CD14-positive monocyte (primary cell): ENCODE results near the gene CSF1R. TPM values are rescaled to one million over a fixed set of nuclear protein-coding genes. Genes with fewer than 3 reads are reported as not detected.

Source experiments
- DNase-seq, 3 donors: peaks; one replicate each; pipeline ENCODE4 v3.0.0-alpha.2; 2011 to 2022
- H2AFZ ChIP-seq: 2 replicates; pipeline ENCODE4 v1.6.0; 2012; ENCODE audit warnings: mild to moderate bottlenecking, low read depth, low read length, inconsistent platforms; ENCODE audit not compliant: insufficient read depth, poor library complexity, severe bottlenecking
- H3K27ac ChIP-seq, 2 donors: 1 replicate in 1 of 2; 2 replicates in 1 of 2; pipeline ENCODE4 v1.5.1; 2012 to 2013; ENCODE audit warnings: low read length in 2 of 2, control low read depth in 1 of 2, inconsistent platforms in 1 of 2, low read depth in 1 of 2, mild to moderate bottlenecking in 1 of 2
- H3K27me3 ChIP-seq, 2 donors: one replicate each; pipeline versions ENCODE4 v1.6.0 to v1.6.1; 2011 to 2013; ENCODE audit warnings: low read length in 2 of 2; ENCODE audit not compliant: control insufficient read depth in 2 of 2, insufficient read depth in 2 of 2
- H3K36me3 ChIP-seq, 2 donors: replicated peaks in 1 of 2; 1 replicate in 1 of 2; 2 replicates in 1 of 2; pipeline versions ENCODE4 v1.5.1 to v1.6.1; 2012 to 2013; ENCODE audit warnings: low read length in 2 of 2, control low read depth in 1 of 2, inconsistent platforms in 1 of 2, mild to moderate bottlenecking in 1 of 2; ENCODE audit not compliant: insufficient read depth in 2 of 2, control insufficient read depth in 1 of 2
- H3K4me1 ChIP-seq, 2 donors: 1 replicate in 1 of 2; 2 replicates in 1 of 2; pipeline versions ENCODE4 v1.5.1 to v1.6.1; 2012 to 2013; ENCODE audit warnings: low read length in 2 of 2, control low read depth in 1 of 2, inconsistent platforms in 1 of 2, mild to moderate bottlenecking in 1 of 2, moderate library complexity in 1 of 2; ENCODE audit not compliant: insufficient read depth in 2 of 2, control insufficient read depth in 1 of 2
- H3K4me2 ChIP-seq: replicated peaks from 2 replicates; pipeline ENCODE3; 2012; ENCODE audit warnings: low read length, moderate library complexity, mild to moderate bottlenecking; ENCODE audit not compliant: poor library complexity, severe bottlenecking; ENCODE audit errors: extremely low read depth
- H3K4me3 ChIP-seq, 3 experiments: fragments of 200-600 bp in 1 of 3; sonication (generic) in 1 of 3; replicated peaks in 1 of 3; 1 replicate in 2 of 3; 2 replicates in 1 of 3; pipeline ENCODE4 v1.5.1; 2011 to 2013; ENCODE audit warnings: low read length in 3 of 3, mild to moderate bottlenecking in 3 of 3, control low read depth in 2 of 3, low read depth in 2 of 3, inconsistent platforms in 1 of 3, moderate library complexity in 1 of 3
- H3K79me2 ChIP-seq: 2 replicates; pipeline ENCODE4 v1.6.0; 2012; ENCODE audit warnings: mild to moderate bottlenecking, control low read depth, inconsistent platforms, low read length, moderate library complexity; ENCODE audit not compliant: insufficient read depth
- H3K9ac ChIP-seq: 2 replicates; pipeline ENCODE4 v1.6.0; 2017; ENCODE audit warnings: low read length, mild to moderate bottlenecking; ENCODE audit not compliant: insufficient read depth, poor library complexity, severe bottlenecking
- H3K9me3 ChIP-seq, 2 donors: replicated peaks in 1 of 2; 1 replicate in 1 of 2; 2 replicates in 1 of 2; pipeline versions ENCODE4 v1.5.1 to v1.6.1; 2012 to 2013; ENCODE audit warnings: low read length in 2 of 2, control low read depth in 1 of 2; ENCODE audit not compliant: control insufficient read depth in 1 of 2, insufficient read depth in 1 of 2
- H4K20me1 ChIP-seq: 2 replicates; pipeline ENCODE4 v1.6.0; 2012; ENCODE audit warnings: mild to moderate bottlenecking, low read length, control low read depth, moderate library complexity; ENCODE audit not compliant: insufficient read depth
- H3K27ac Mint-ChIP-seq, 7 donors: one replicate each; pipeline ENCODE4 v1.8.0; 2020; ENCODE audit warnings: mild to moderate bottlenecking in 7 of 7, mixed read lengths in 7 of 7, moderate library complexity in 6 of 7, inconsistent platforms in 2 of 7
- H3K27me3 Mint-ChIP-seq, 3 donors: one replicate each; pipeline ENCODE4 v1.8.0; 2021 to 2022; ENCODE audit warnings: low read depth in 3 of 3, mild to moderate bottlenecking in 3 of 3, mixed read lengths in 3 of 3, moderate library complexity in 3 of 3, inconsistent platforms in 1 of 3
- H3K36me3 Mint-ChIP-seq, 2 donors: one replicate each; pipeline ENCODE4 v1.8.0; 2020; ENCODE audit warnings: mixed read lengths in 2 of 2, inconsistent platforms in 1 of 2, mild to moderate bottlenecking in 1 of 2
- H3K4me1 Mint-ChIP-seq: one replicate; pipeline ENCODE4 v1.8.0; 2020; ENCODE audit warnings: mild to moderate bottlenecking, mixed read lengths
- H3K4me3 Mint-ChIP-seq, 2 donors: one replicate each; pipeline ENCODE4 v1.8.0; 2020; ENCODE audit warnings: mild to moderate bottlenecking in 2 of 2, mixed read lengths in 2 of 2, moderate library complexity in 1 of 2
- H3K9me3 Mint-ChIP-seq, 7 donors: one replicate each; pipeline ENCODE4 v1.8.0; 2020 to 2022; ENCODE audit warnings: mixed read lengths in 7 of 7, mild to moderate bottlenecking in 6 of 7, moderate library complexity in 6 of 7, inconsistent platforms in 2 of 7
- CTCF ChIP-seq: fragments of 200-600 bp; IDR thresholded peaks from one replicate; pipeline ENCODE4 v1.8.0; 2022; ENCODE audit warnings: antibody characterized with exemption, mild to moderate bottlenecking
- WGBS: methylation state at CpG from one replicate; pipeline ENCODE4 v1.1.5; 2013; ENCODE audit warnings: missing lambda C conversion rate; ENCODE audit not compliant: insufficient coverage; 5-methylcytosine and 5-hydroxymethylcytosine counted together
- intact Hi-C, 2 donors: fragments of 100-400 bp; cut with micrococcal nuclease; formaldehyde crosslinking; loops; one replicate each; pipeline versions ENCODE4 v1.15.0 to v1.15.1; 2023
- polyA plus RNA-seq, 3 donors: library from polyadenylated mRNA; depleted of rRNA in 1 of 3; unstranded in 2 of 3; stranded (reverse) in 1 of 3; fragments of 300-500 nt in 2 of 3; fragments of >200 nt in 1 of 3; fragmentation: Illumina TruSeq in 2 of 3; gene quantifications; 1 replicate in 2 of 3; 2 replicates in 1 of 3; pipeline ENCODE4 v1.2.3, GENCODE V29; 2012 to 2021

The CSF1R gene
- polyA plus RNA-seq, 3 donors: 180 to 332 (median 242) TPM

DNA sequence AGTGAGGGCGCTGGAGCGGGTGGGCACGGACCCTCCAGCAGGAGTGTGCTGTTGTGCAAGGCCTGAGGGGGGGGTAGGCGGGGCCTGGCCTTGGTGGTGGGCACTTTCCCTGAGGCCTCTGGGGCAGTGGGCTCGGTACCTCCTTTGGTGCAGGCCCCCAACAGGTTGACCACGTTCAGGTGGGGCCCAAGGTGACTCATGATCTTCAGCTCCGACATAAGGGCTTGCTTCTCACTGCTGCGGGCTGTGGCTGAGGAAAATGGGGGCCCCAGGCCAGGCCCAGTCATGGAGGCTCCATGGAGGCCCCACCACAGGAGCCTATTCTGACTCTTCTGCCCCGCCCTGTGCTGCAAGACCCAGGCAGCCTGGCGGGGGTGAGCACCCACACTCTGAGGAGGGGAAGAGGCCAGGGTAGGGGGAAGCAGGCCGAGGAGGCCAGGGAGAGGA, 37.8 kb upstream of the CSF1R start:
- intact Hi-C loops: loop anchor here (5.0 kb wide), 1 partner anchor 37 kb away; the partner anchor contains the start of gene CSF1R (in 2 of the 2)
- Histone ChIP-seq H3K4me2 (peak overlapping the region; percentile 45), H3K9me3 (no peaks in the 10 kb centered on the region), H3K27ac (peak overlapping the region; percentile 86 to 88), H3K79me2 (no peaks in the 10 kb centered on the region), H4K20me1 (no peaks in the 10 kb centered on the region), H3K4me3 (peak overlapping the region in 1 of 3 experiments; percentile 29), H3K4me1 (peaks cover 40 to 44% of the 10 kb centered on the region in 2 donors), H3K36me3 (no peaks in the 10 kb centered on the region), H2AFZ (peak overlapping the region; percentile 65), H3K27me3 (no peaks in the 10 kb centered on the region), H3K9ac (peak overlapping the region; percentile 64)
- 49% methylated on average over 11 of the region's 11 CpGs for WGBS
- Mint-ChIP-seq H3K9me3 (no peaks in the 10 kb centered on the region), H3K4me3 (peak overlapping the region; percentile 12 to 46), H3K36me3 (no peaks in the 10 kb centered on the region), H3K4me1 (peaks cover 51% of the 10 kb centered on the region), H3K27ac (peak overlapping the region; percentile 82 to 96 (median 90)), H3K27me3 (peaks cover 0 to 2% (median 1%) of the 10 kb centered on the region in 3 donors)
- no peak for TF ChIP-seq CTCF
- peak; percentile 55 to 73 (median 63) for DNase-seq

DNA sequence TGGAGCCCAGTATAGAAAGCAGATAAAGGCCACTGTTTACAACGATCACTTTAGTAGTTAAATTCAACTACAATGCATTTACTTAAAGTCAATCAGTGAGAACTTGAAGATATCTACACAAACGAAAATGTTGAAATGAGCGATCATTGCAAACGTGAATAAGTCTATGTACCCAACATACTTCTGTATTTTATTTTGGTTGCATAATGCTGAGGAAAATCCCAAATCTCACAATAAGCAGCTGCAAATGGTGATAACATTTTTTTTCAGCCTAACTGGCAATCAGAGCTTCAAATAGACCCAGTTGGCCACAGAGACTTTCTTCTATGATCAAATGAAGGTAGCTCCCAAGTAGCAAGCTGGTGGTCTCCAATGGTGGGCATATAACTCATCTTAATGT, 37.2 kb upstream of the CSF1R start:
- Histone ChIP-seq H3K27me3 (no peaks in the 10 kb centered on the region), H3K36me3 (no peaks in the 10 kb centered on the region), H4K20me1 (no peaks in the 10 kb centered on the region), H3K4me1 (peaks cover 40 to 44% of the 10 kb centered on the region in 2 donors), H3K79me2 (no peaks in the 10 kb centered on the region), H2AFZ (no peak overlapping the region), H3K9me3 (no peaks in the 10 kb centered on the region), H3K9ac (peak overlapping the region; percentile 64), H3K4me3 (peak overlapping the region in 1 of 3 experiments; percentile 29), H3K27ac (peak overlapping the region; percentile 86 to 88), H3K4me2 (peak overlapping the region; percentile 45)
- intact Hi-C loops: loop anchor here (5.0 kb wide), 1 partner anchor 36 kb away; the partner anchor contains the start of gene CSF1R (in 2 of the 2)
- TF ChIP-seq CTCF: no peak
- DNase-seq: peak; percentile 72 to 92 (median 86)
- Mint-ChIP-seq H3K4me3 (peak overlapping the region in 1 of 2 donors; percentile 26), H3K27me3 (peaks cover 0 to 4% (median 2%) of the 10 kb centered on the region in 3 donors), H3K36me3 (no peaks in the 10 kb centered on the region), H3K27ac (peak overlapping the region; percentile 82 to 96 (median 90)), H3K4me1 (peaks cover 51% of the 10 kb centered on the region), H3K9me3 (no peaks in the 10 kb centered on the region)
- WGBS: no CpG with 5 or more reads among the region's 4 CpGs
